HG03095 (cell line): ENCODE measurements around the gene SPDYE2B.
"Not testable (repeated sequence)": the region's sequence is repeated elsewhere in the genome, so short reads cannot be mapped to it uniquely, and the experiment has no call there.

Experiments
- ATAC-seq: cut with Tn5 transposase; IDR thresholded peaks from one replicate; pipeline ENCODE4 v1.9.1; 2021; ENCODE audit warnings: moderate library complexity; ENCODE audit not compliant: unreplicated experiment

Gene SPDYE2B, protein sequence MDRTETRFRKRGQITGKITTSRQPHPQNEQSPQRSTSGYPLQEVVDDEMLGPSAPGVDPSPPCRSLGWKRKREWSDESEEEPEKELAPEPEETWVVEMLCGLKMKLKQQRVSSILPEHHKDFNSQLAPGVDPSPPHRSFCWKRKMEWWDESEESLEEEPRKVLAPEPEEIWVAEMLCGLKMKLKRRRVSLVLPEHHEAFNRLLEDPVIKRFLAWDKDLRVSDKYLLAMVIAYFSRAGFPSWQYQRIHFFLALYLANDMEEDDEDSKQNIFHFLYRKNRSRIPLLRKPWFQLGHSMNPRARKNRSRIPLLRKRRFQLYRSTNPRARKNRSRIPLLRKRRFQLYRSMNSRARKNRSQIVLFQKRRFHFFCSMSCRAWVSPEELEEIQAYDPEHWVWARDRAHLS

DNA sequence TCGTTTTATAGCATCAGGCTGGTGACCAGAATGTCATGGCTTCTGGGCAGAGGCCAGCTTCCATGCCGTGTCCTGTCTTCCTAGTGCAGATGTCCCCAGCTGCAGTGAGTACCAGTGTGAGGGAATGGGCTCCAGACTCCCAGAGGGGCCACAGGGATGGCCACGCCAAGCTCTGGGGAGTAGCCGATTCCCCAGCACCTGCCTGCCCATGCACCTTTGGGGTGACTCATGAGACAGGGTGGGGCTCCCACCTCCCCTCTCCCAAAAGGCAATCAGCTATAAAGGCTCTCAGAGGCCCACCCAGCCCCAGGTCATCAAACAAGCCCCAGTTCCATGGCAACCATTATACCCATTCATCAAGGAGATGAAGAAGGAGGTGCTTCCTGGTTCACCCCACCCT, at the start of gene SPDYE2B:
SPDYE2B (plus strand) TSS at position 396 of the 400 bp plus-strand sequence. CDS start 2,030 bp downstream, outside the sequence.
- ATAC-seq, result not testable (repeated sequence)

DNA sequence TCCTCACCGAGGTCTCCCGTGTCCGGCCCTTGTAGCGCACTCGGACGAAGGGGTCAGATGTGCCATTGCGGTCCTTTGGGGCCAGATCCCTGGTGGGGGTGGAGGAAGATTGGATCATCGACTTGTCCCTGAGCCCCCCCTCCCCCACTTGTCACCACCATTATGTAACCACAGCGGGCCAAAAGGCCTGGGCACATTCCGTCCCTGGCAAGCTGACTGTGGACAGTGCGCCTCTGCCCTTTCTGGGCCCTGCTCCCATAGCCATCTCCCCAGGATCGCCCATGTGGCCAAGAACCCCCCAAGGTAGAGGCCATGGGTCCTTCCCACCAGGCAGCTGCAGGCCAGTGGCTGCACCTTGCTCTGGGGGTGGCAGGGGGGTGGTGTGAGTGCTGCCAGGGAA, 47.8 kb upstream of the SPDYE2B start:
- not testable (repeated sequence) for ATAC-seq

DNA sequence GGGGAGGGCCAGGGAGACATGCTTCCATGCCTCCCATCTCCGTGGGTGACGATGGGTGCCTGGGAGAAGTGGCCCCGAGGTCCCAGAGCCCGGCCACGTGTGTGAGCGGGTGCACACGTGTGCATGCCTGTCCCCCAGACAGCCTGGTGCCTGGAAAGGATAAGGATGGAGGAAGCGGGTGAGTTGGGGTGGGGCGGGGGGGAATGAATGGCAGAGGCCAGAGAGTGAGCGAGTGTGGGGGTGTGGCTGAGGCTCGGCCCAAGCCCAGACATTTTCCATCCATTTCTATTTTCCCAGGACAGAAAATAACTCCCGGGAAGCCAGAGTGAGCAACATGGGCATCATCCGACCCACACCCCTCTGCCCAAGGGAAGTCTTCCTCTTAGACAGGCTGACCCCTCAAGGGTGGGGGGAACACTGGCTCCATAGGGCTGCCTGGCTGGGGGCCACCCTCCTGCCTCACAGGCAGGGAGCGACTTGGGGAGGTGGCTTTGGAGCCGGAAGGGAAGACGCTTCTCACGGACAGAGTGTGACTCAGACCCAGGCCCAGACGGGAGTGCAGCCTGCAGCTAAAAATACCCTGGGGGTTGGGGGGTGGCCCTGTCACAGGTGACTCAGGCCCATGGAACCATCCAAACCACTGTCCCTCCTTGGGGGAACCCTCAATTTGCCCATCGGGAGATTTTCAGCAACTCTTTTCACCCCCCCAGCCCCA, 45.5 kb upstream of the SPDYE2B start:
- ATAC-seq, result not testable (repeated sequence)

DNA sequence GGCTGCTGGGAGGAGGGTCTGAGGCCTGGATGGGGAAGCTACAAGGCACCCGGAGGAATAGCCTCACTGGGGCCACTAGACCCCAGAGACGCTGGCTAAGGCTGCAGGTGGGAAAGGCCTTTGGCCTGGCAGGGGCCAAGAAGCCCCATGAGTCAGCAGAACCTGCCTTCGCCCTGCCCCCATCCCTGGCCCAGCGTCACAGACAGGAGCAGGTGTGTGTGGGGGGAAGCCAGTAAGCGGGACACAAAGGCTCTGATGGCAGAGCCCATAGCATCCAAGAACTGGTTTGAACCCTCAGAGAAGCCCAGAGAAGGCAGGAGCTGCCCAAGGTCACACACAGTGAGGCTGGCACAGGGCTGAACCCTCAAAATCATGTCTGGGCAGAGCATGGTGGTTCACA, 43.3 kb upstream of the SPDYE2B start:
- ATAC-seq, result not testable (repeated sequence)

DNA sequence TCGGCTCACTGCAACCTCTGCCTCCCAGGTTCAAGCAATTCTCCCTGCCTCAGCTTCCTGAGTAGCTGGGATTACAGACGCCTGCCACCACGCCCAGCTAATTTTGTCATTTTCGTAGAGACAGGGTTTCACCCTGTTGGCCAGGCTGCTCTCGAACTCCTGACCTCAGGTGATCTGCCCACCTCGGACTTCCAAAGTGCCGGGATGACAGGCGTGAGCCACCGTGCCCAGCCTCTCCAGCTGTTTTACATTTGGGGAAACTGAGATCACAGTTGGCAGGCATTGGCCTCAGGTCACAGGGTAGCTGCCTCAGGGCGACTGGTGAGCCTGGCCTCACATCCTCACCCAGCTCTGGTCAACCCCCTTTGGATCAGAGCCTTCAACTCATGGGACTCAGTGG, 40.4 kb upstream of the SPDYE2B start:
- ATAC-seq, result not testable (repeated sequence)

DNA sequence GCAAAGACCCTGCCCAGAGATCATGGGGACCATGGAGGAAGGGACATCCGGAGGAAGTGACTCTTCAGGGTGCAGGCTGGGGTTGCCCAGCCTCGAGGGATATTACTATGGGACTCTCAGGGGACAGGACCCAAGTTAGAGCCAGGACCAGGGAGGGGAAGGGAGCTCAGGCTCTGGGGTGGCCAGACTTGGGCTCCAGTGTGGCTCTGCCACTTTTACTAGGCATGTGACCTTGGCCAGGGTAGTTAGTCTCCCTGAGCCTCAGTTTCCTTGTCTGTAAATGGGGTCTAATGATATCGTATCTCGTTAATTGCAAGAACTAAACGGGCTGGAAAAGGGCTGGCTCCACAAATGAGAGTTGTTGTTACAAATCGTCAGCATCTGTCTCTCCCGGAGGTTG, 39.7 kb upstream of the SPDYE2B start:
- ATAC-seq, result not testable (repeated sequence)

DNA sequence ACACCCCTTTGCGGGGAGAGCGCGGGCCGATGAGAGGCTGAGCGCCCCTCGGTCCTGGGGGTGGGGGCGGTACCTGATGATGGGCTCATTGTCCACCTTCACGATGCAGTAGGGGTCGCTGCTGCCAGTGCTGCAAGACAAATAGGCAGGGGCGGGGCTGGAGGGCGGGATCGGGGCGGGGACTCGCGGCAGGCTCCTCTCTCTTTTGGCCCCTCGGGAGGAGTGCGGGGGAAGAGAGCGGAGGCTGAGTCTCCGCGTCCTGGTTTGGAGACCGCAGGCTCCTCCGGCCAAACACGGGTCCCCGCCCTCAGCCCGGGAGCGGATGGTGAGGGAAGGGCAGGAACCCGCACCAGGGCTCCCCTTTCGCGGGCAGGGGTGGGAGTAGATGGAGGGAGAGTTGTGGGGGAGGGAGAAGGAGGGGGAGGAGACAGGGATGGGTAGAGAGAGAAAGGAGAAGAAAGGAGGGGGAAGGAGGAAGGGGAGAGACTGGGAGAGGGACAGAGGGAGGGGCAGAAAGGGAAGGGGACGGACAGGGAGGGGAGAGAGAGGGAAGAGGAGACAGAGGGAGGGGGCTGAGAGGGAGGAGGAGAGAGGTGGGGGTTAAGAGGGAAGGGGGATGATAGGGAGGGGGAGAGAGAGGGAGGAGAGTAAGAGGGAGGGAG, 39.0 kb upstream of the SPDYE2B start:
- peak; percentile 35 for ATAC-seq

DNA sequence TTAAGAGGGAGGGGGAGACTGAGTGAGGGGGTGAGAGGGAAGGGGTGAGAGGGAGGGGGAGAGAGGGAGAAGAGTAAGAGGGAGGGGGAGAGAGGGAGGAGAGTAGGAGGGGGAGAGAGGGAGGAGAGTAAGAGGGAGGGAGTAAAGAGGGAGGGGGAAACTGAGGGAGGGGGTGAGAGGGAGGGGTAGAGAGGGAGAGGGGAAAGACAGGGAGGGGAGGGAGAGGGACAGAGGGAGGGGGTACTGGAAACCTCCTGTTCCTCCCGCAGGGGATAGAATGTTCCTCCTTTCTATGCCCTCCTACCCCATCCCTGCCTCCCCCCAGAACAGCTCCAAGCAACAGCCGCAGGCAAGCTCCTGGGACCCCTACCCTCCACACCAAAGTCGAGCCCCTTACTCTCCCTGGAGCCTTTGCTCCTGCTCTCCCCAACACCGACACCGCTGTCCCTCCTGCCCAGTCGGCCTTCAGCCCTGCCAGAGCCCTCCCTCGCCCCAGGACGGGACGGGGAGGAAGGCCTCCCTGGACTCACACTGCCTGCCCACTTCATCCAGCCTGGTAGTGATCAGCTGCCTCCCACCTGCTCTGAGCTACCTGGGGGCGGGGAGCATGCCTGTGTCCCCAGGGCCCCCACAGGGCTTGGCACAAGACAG, 38.3 kb upstream of the SPDYE2B start:
- ATAC-seq, result not testable (repeated sequence)

DNA sequence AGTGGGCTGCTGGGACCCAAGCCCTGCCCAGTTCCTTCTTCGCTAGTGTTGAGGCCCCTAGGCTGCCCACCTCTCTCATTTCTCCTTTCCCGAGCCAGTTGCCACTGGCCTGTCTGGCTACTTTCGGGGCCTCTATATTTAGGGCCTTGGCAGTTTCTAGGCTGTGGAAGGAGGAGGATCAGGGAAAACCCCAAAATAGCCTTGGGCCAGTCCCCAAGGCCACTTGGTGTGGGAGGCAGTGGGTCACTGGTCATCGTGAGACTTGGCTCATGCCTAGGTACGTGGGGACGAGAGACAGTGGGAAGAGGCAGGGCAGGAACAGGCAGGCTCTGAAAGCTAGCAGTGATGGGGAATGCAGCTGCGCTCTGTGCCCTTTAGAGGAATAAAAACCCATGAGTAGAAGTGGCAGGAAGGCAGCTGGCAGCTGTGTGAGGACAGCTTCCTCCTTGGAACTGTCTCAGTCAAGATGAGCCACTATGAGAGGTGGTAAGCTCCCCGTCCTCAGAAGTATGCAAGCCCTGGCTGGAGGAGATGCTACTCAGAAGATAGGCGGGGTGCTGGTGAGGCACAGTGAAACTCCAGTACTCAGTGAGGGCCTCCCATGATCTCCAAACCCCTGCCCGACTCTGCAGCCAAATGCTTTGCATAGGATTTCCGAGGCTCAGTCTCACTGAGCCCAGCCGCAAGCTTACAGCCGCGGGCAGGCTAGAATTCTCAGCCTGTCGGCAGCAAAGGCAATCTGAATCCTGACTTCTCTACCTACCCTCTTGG, 36.4 kb upstream of the SPDYE2B start:
- peak; percentile 60 for ATAC-seq

DNA sequence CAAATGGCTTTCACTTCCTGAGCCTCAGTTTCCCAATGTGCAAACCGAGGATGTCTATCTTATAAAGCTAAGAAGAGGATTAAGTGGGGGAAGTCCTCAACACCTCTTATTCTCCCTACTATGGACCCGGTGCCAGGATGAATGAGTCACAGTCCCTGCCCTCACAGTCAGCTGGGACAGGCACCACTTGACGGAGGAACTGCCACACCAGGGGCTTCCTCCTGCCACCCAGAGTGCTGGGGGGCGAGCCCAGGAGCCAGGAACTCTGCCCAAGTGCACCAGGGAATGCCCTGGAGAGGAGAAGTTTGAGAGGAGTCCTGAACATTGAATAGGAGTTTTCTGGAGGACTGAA, 35.8 kb upstream of the SPDYE2B start:
- ATAC-seq, result peak; percentile 8

DNA sequence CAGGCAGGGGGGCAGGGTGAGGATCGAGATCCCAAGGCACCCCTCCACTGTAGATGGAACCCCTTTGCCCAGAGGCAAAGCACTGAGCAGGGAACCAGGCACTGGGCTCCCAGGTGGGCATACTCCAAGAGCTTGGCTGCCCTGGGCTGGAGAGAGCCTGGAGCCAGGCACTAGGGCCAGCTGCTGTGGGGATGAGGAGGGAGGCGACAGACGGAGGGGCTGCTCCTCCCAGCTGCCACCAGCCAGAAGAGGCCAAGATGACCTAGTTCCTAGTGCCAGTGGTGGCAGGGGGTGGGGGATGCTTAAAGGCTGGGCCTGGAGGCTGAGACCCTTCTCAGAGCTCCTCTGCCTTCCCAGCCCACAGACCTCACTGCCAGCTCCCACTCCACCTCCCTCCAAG, 35.2 kb upstream of the SPDYE2B start:
- not testable (repeated sequence) for ATAC-seq

DNA sequence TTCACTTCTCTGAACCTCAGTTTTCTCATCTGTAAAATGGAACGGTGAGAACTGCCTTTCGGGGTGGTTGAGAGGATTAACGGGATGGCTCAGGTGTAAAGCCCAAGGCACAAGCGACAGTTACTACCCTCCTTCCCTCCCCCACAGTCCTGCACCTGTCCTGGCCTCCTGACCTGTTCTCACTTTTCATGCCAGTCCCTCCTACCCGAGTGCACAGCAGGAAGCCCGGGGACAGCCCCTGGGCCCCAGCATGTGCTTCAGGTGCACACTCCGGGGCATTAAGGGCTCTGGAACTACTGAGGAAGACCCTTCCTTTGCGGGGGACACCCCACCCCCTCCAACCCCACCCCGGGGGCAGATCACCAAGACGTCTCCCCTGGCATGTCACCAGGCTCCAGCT, 34.2 kb upstream of the SPDYE2B start:
- ATAC-seq, result peak; percentile 20

DNA sequence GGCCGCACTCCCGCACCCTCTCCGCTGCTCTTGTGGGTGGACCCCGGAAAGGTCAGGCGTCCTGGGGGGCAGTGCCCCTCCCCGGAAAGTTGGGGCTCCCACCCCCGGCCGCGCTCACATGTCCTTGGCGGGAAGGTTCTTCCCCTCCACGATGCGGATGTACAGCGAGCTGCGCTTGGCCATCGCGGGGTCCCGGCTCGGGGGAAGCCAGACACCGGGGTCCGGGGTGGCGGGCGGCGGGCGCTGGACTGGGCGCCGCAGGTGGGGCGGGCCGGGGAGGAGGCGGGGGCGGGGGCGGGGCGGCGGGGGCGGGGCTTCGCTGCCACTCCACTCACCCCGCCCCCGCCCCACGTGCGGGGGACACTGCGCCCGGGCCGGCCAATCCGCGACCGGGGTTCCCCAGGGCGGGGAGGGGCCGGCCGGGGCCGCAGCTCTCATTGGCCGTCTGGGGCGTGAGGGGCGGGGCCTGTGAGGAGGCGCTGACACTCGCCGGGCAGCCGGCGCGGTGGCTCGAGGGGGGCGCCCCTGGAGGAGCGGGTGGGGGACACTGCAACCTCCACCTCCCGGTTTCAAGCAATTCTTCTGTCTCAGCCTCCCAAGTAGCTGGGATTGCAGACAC, 33.5 kb upstream of the SPDYE2B start, which contains the start of gene RASA4:
RASA4 (minus strand) TSS at position 250 of the 619 bp plus-strand sequence; CDS start at position 183, 67 bp downstream.
- ATAC-seq, result peak; percentile 62

DNA sequence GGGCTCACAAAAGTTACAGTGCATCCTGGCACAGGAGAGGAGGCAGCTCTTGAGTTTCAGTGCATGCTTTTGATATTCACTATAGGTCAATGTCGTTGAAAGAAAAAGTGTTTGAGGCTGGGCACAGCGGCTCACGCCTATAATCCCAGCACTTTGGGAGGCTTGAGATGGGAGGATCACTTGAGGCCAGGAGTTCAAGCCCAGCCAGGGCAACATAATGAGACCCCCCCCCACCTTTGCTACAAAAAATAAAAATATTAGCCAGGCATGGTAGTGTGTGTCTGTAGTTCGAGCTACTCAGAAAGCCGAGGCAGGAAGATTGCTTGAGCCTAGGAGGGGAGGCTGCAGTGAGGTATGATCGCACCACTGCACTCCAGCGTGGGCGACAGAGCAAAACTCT, 32.0 kb upstream of the SPDYE2B start:
- not testable (repeated sequence) for ATAC-seq

DNA sequence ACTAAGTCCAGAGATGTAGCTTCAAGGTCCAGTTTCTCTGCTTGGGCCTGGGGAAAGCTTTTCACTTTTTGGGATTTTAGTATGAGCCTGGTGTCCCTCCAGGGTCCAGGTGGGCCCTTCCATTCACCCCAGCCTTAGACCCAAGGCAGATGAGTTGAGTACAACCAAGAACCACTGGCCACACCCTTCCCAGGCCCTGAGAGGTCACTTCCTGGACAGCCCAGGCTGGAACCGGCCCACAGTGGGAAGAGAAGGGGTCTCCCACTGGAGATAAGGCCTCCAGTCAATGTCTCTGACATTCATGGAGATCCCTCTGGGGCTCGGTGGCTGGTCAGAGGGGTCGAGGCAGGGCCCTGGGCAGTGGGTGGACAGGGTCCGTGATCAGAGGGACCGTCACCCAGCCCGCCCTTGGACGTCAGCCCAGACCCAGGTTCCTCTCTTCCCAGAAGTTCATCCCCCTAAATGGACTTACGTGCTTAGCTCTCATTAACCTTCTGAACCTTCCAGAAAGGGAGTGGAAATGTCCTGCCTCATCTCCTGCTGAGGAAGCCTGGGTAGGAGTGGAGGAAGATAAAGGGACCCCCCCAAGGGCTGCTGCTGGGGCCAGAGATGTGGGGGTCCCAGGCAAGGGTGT, 22.7 kb upstream of the SPDYE2B start:
- ATAC-seq, result not testable (repeated sequence)

DNA sequence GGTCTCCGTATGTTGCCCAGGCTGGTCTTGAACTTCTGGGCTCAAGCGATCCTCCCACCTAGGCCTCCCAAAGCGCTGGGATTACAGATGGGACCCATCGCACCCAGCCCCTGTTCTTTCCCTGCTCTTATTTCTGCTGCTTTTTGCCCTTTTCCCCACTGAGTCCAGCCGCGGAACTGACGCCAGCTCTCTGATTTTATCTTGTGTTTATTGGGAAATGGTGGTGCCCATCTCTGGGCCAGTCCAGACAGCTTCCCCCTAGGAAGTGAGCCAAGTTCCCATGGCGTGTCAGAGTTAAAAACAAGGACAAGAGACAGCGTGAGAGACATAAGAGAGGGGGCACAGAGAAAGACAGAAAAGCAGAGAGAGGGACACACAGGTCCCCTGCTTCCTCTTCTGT, 19.5 kb upstream of the SPDYE2B start:
- not testable (repeated sequence) for ATAC-seq

DNA sequence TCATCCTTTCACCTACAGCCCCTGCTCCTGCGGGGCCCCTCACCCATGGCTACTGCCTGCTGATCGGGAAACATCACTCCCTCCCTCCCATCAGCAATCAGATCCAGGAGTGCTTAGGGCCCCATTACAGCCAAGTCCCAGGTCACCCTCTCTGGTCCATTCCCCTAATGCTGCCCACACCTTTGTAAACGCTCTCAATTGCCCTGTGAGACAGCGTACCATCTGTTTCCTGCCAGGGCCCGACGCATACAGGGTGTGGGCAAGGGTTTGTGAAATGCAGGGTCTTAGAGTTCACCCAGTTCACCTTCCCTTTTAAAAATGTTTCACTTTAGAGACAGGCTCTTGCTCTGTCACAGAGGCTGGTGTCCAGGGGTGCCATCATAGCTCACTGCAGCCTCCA, 15.8 kb upstream of the SPDYE2B start:
- not testable (repeated sequence) for ATAC-seq

DNA sequence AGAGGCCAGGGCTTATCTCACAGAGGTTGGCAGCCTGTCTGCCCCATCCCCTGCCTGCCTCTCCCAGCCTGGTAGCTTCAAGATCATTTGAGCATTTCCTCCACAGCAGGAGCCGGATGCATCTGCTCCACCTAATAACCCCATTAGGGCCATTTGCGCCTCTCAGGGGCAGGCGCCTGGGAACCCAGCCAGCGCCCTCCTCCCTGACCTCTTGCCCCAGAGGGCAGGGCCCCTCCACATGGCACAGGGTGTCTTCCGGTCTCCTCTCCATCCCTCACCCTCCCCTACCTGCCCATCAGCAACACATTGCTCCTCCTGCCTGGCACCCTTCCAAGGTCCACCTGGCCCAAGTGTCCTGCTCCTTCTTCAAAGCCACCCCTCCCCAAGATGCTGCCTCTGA, 14.8 kb upstream of the SPDYE2B start:
- ATAC-seq, result not testable (repeated sequence)

DNA sequence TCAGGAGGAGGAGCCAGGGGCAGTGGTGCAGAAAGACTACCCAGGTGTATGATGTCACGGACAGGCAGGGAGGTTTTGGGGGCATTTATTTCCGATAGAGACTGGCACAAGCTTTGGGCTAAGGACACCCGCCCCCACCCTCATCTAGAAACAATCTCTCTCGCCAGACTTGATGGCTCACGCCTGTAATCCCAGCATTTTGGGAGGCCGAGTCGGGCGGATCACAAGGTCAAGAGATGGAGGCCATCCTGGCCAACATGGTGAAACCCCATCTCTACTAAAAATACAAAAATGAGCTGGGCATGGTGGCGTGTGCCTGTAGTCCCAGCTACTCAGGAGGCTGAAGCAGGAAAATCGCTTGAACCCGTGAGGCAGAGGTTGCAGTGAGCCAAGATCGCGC, 13.2 kb upstream of the SPDYE2B start:
- not testable (repeated sequence) for ATAC-seq
